Liver (tissue), 9 donors: ENCODE results near the gene GPD1L. TPM values are rescaled to one million over a fixed set of nuclear protein-coding genes. Genes with fewer than 3 reads are reported as not detected.
"Not testable (repeated sequence)": the region's sequence is repeated elsewhere in the genome, so short reads cannot be mapped to it uniquely, and the experiment has no call there.

Experiments used
- DNase-seq: peaks from one replicate; pipeline ENCODE4 v3.0.0-alpha.2; 2017; ENCODE audit warnings: low spot score
- H3K27ac ChIP-seq, 2 donors: one replicate each; pipeline ENCODE4 v1.7.0; 2013; ENCODE audit warnings: inconsistent platforms in 2 of 2, low read length in 2 of 2, control low read depth in 1 of 2, low read depth in 1 of 2, mild to moderate bottlenecking in 1 of 2
- H3K27me3 ChIP-seq, 4 donors: one replicate each; pipeline versions ENCODE4 v1.6.1 to v1.7.0; 2013; ENCODE audit warnings: low read length in 3 of 4, inconsistent platforms in 1 of 4, mild to moderate bottlenecking in 1 of 4, moderate library complexity in 1 of 4; ENCODE audit not compliant: control insufficient read depth in 4 of 4, insufficient read depth in 4 of 4
- H3K36me3 ChIP-seq, 4 donors: one replicate each; pipeline versions ENCODE4 v1.6.1 to v1.7.0; 2013; ENCODE audit warnings: low read length in 3 of 4, mild to moderate bottlenecking in 3 of 4, low read depth in 1 of 4, moderate library complexity in 1 of 4; ENCODE audit not compliant: control insufficient read depth in 4 of 4, insufficient read depth in 3 of 4
- H3K4me1 ChIP-seq, 4 donors: one replicate each; pipeline versions ENCODE4 v1.6.1 to v1.7.0; 2013; ENCODE audit warnings: low read length in 3 of 4, mild to moderate bottlenecking in 3 of 4, moderate library complexity in 1 of 4; ENCODE audit not compliant: control insufficient read depth in 4 of 4, insufficient read depth in 4 of 4
- H3K4me3 ChIP-seq, 3 donors: one replicate each; pipeline versions ENCODE4 v1.6.1 to v1.7.0; 2013; ENCODE audit warnings: low read length in 3 of 3, control low read depth in 1 of 3, low read depth in 1 of 3, mild to moderate bottlenecking in 1 of 3
- H3K9ac ChIP-seq, 2 donors: one replicate each; pipeline ENCODE4 v1.7.0; 2013; ENCODE audit warnings: low read length in 2 of 2, mild to moderate bottlenecking in 2 of 2, moderate library complexity in 2 of 2, control low read depth in 1 of 2, low read depth in 1 of 2
- H3K9me3 ChIP-seq, 4 donors: one replicate each; pipeline versions ENCODE4 v1.6.1 to v1.7.0; 2013; ENCODE audit warnings: low read length in 3 of 4; ENCODE audit not compliant: control insufficient read depth in 4 of 4
- ATF3 ChIP-seq: IDR thresholded peaks from 2 replicates; pipeline ENCODE4 v1.6.1; 2016; ENCODE audit warnings: antibody characterized with exemption
- CTCF ChIP-seq: fragments of 150-350 bp; IDR thresholded peaks from 2 replicates; pipeline ENCODE4 v1.5.1; 2017; ENCODE audit warnings: improper control_type of control experiment, low read depth, low read length; ENCODE audit not compliant: missing input control
- EGR1 ChIP-seq, 2 donors: IDR thresholded peaks; 2 replicates each; pipeline ENCODE4 v1.6.1; 2016 to 2018; ENCODE audit warnings: antibody characterized with exemption in 2 of 2, low read depth in 2 of 2
- FOXA1 ChIP-seq: IDR thresholded peaks from 2 replicates; pipeline ENCODE4 v1.6.1; 2016; ENCODE audit warnings: antibody characterized with exemption
- FOXA2 ChIP-seq: IDR thresholded peaks from 2 replicates; pipeline ENCODE4 v1.6.1; 2016; ENCODE audit warnings: antibody characterized with exemption
- GABPA ChIP-seq, 2 donors: IDR thresholded peaks in 1 of 2; conservative IDR thresholded peaks in 1 of 2; 2 replicates each; pipeline ENCODE4 v1.6.1; 2016; ENCODE audit warnings: antibody characterized with exemption in 2 of 2, mild to moderate bottlenecking in 1 of 2, moderate library complexity in 1 of 2
- HNF4A ChIP-seq, 2 donors: conservative IDR thresholded peaks; 2 replicates each; pipeline ENCODE4 v1.6.1; 2016; ENCODE audit warnings: antibody characterized with exemption in 2 of 2, mild to moderate bottlenecking in 2 of 2
- HNF4G ChIP-seq: IDR thresholded peaks from 2 replicates; pipeline ENCODE4 v1.6.1; 2016; ENCODE audit warnings: antibody characterized with exemption
- JUND ChIP-seq, 2 donors: IDR thresholded peaks; 2 replicates each; pipeline ENCODE4 v1.6.1; 2016; ENCODE audit warnings: antibody characterized with exemption in 2 of 2
- MAX ChIP-seq: IDR thresholded peaks from 2 replicates; pipeline ENCODE4 v1.6.1; 2016; ENCODE audit warnings: antibody characterized with exemption
- NR2F2 ChIP-seq: IDR thresholded peaks from 2 replicates; pipeline ENCODE4 v1.6.1; 2016; ENCODE audit warnings: antibody characterized with exemption
- RAD21 ChIP-seq, 2 donors: IDR thresholded peaks; 2 replicates each; pipeline ENCODE4 v1.6.1; 2016; ENCODE audit warnings: antibody characterized with exemption in 2 of 2, mild to moderate bottlenecking in 2 of 2
- REST ChIP-seq: IDR thresholded peaks from 2 replicates; pipeline ENCODE4 v1.6.1; 2016; ENCODE audit warnings: antibody characterized with exemption, mild to moderate bottlenecking
- RXRA ChIP-seq, 2 donors: IDR thresholded peaks; 2 replicates each; pipeline ENCODE4 v1.6.1; 2017 to 2018; ENCODE audit warnings: antibody characterized with exemption in 2 of 2, mild to moderate bottlenecking in 1 of 2
- SP1 ChIP-seq: IDR thresholded peaks from 2 replicates; pipeline ENCODE4 v1.6.1; 2018; ENCODE audit warnings: antibody characterized with exemption, mild to moderate bottlenecking
- TAF1 ChIP-seq: conservative IDR thresholded peaks from 2 replicates; pipeline ENCODE4 v1.6.1; 2016; ENCODE audit warnings: antibody characterized with exemption, mild to moderate bottlenecking
- YY1 ChIP-seq: IDR thresholded peaks from 2 replicates; pipeline ENCODE4 v1.6.1; 2016; ENCODE audit warnings: antibody characterized with exemption, mild to moderate bottlenecking
- ZBTB33 ChIP-seq: IDR thresholded peaks from 2 replicates; pipeline ENCODE4 v1.6.1; 2016; ENCODE audit warnings: antibody characterized with exemption
- WGBS: extraction: QIAGEN DNeasy Blood & Tissue Kit; methylation state at CpG from one replicate; pipeline ENCODE4 v1.1.7; 2013; 5-methylcytosine and 5-hydroxymethylcytosine counted together
- polyA plus RNA-seq, 2 donors: library from polyadenylated mRNA; stranded (reverse) in 1 of 2; unstranded in 1 of 2; fragments of 200-250 nt in 1 of 2; fragments of >200 nt in 1 of 2; fragmentation: Nextera tagmentation in 1 of 2; extraction: Ambion mirVana in 1 of 2; gene quantifications; one replicate each; pipeline versions ENCODE4 v1.2.1 to v1.2.3, GENCODE V29; 2013 to 2015
- total RNA-seq, 2 donors: library from RNA; depleted of rRNA; stranded (reverse); fragments of >200 nt; gene quantifications; one replicate each; pipeline ENCODE4 v1.2.3, GENCODE V29; 2014
- donor health status: healthy.
- donor health status: healthy.
- donor health status: healthy.
- donor health status: healthy.
- donor health status: healthy.

GPD1L gene
- total and polyA plus RNA-seq, 4 donors = 1.4 to 5.0 (median 3.1) TPM

- H3K27ac ChIP-seq = no peak overlapping the region
- peaks cover 0 to 3% (median 0%) of the 10 kb centered on the region in 4 donors for H3K9me3 ChIP-seq
- H3K9ac ChIP-seq = peak overlapping the region in 1 of 2 donors; percentile 42
- TF ChIP-seq FOXA1 = no peak
- TF ChIP-seq YY1 = no peak
- no peak for TF ChIP-seq TAF1
- no peak for TF ChIP-seq GABPA (IDR thresholded peaks at IDR 0.05 in 1 of 2, conservative IDR thresholded peaks at IDR 0.05 in 1 of 2)
- no peak for TF ChIP-seq HNF4A (conservative IDR thresholded peaks at IDR 0.05)
- no peak for TF ChIP-seq EGR1 (IDR thresholded peaks at IDR 0.05; ENCODE audit: low read depth in 2 of 2)
- no peak for TF ChIP-seq ZBTB33
- no peak for TF ChIP-seq HNF4G
- TF ChIP-seq NR2F2 = no peak
- H3K36me3 ChIP-seq = no peaks in the 10 kb centered on the region
- peak overlapping the region; percentile 57 to 82 (median 65) for H3K4me3 ChIP-seq
- H3K27me3 ChIP-seq = no peaks in the 10 kb centered on the region
- H3K4me1 ChIP-seq = peaks cover 3 to 12% (median 7%) of the 10 kb centered on the region in 4 donors
- peak; percentile 37 for DNase-seq
- WGBS = 9% methylated on average over 36 of the region's 36 CpGs
These were observed 526 bp downstream of the GPD1L start for GRCh38 chr3:32106929-32107362.

- not testable (repeated sequence) for H3K27ac ChIP-seq, DNase-seq, H3K9me3 ChIP-seq, H3K9ac ChIP-seq, H3K4me3 ChIP-seq, H3K27me3 ChIP-seq, H3K36me3 ChIP-seq
- H3K4me1 ChIP-seq = peaks cover 3 to 12% (median 7%) of the 10 kb centered on the region in 4 donors
- WGBS = 92% methylated on average over 9 of the region's 9 CpGs
These were observed 1.8 kb downstream of the GPD1L start for GRCh38 chr3:32108224-32108623.

GRCh38 chr3:32109256-32109655, 2.8 kb downstream of the GPD1L start:
- DNase-seq = no peak
- H3K4me1 ChIP-seq = peaks cover 3 to 12% (median 7%) of the 10 kb centered on the region in 4 donors
- H3K36me3 ChIP-seq = no peaks in the 10 kb centered on the region
- H3K9ac ChIP-seq = no peak overlapping the region
- no peak for TF ChIP-seq CTCF
- TF ChIP-seq RAD21 (IDR thresholded peaks at IDR 0.05) = no peak
- no peak for TF ChIP-seq FOXA2
- no peak for TF ChIP-seq RXRA (IDR thresholded peaks at IDR 0.05)
- no peak for TF ChIP-seq GABPA (IDR thresholded peaks at IDR 0.05 in 1 of 2, conservative IDR thresholded peaks at IDR 0.05 in 1 of 2)
- no peak for TF ChIP-seq YY1
- no peak for TF ChIP-seq ATF3
- TF ChIP-seq SP1 = no peak
- TF ChIP-seq ZBTB33 = no peak
- no peak for TF ChIP-seq REST
- TF ChIP-seq JUND (IDR thresholded peaks at IDR 0.05) = no peak
- TF ChIP-seq NR2F2 = no peak
- no peak for TF ChIP-seq MAX
- no peak for TF ChIP-seq FOXA1
- TF ChIP-seq HNF4A (conservative IDR thresholded peaks at IDR 0.05) = no peak
- TF ChIP-seq EGR1 (IDR thresholded peaks at IDR 0.05; ENCODE audit: low read depth in 2 of 2) = no peak
- no peak for TF ChIP-seq HNF4G
- TF ChIP-seq TAF1 = no peak
- 59% methylated on average over 2 of the region's 2 CpGs for WGBS
- no peaks in the 10 kb centered on the region for H3K27me3 ChIP-seq
- H3K4me3 ChIP-seq = no peak overlapping the region
- no peaks in the 10 kb centered on the region for H3K9me3 ChIP-seq
- no peak overlapping the region for H3K27ac ChIP-seq
